ENCODE measurements around the gene PLXNA2. TPM values are rescaled to one million over a fixed set of nuclear protein-coding genes. Genes with fewer than 3 reads are reported as not detected.

PLXNA2 gene
- total and polyA plus RNA-seq, 2 of the 8 experiments (the other 6 are each of a cell fraction or from before 2014, with no cell fraction given), result 0.33 to 1.5 TPM

GRCh38 chr1:208237241-208237640, 6.9 kb downstream of the PLXNA2 start (continued):
- TF ChIP-seq BCL11A (IDR thresholded peaks at IDR 0.05; ENCODE audit: low read depth in 2 of 2, low read length in 2 of 2) (no peak), SRF (IDR thresholded peaks at IDR 0.05; ENCODE audit: low read depth, low read length) (no peak), EGR1 (IDR thresholded peaks at IDR 0.05; ENCODE audit: borderline replicate concordance, low read depth, low read length) (no peak), EP300 (IDR thresholded peaks at IDR 0.05; ENCODE audit: borderline replicate concordance in 1 of 2, low read depth in 2 of 2, low read length in 2 of 2) (no peak), YY1 (IDR thresholded peaks at IDR 0.05; ENCODE audit: low read depth, low read length) (no peak)
